ENCODE measurements around the gene CYFIP2.
A peak's percentile ranks its signal among the peaks of the same experiment; 100 is the strongest.

CYFIP2 gene

GRCh38 chr5:157289164-157289819 is 23.4 kb downstream of the CYFIP2 start:
- no peak for DNase-seq

GRCh38 chr5:157290156-157290980 is 24.4 kb downstream of the CYFIP2 start:
- DNase-seq, result no peak

DNA sequence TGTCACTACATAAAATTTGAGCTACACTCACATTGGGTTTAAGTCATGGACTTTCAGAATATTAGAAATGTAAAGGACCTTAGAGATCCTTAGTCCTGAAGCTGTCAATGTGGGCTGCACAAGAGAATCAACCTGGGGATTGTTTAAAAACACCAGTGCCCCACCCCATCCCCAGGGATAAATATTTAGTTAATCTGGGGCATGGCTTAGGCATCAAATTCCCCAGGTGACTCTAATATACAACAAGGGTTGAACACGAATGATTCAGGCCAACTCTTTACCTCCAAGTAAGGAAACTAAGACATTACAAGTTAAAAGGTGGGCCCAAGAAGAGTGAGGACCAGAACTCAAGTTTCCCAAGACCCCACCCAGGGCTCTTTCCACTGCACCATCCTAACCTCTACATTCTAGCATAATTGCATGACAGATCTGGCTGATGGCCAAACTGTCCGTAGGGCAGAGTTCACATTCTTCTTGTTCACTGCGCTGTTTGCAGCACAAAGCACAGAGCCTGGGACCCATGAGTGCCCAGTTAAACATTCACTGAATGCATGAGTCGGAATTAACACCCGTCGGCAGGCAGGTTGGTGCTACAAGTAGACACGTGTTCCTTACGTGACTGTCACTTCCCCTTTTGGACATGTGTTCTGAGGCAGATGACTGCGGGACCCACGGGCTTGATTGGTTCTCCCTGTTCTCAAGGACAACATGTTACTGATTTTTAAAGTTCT is 25.2 kb downstream of the CYFIP2 start:
- DNase-seq, result peak; percentile 46

DNA sequence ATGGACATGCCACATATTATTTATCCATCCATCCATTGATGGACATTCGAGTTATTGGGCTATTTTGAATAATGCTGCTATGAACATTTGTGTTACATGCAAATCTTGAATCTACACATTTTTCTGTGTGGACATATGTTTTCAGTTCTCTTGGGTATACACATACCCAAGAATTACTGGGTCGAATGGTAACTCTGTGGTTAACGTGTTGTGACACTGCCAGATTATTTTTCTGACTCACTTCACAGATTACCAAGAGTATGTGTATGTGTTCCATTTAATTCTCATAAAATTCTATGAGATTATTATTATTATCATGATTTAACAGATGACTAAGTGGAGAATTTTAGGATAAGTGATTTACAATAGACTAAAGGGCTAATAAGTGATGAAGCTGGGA is 26.7 kb downstream of the CYFIP2 start:
- DNase-seq, result no peak

GRCh38 chr5:157294407-157295091 is 28.6 kb downstream of the CYFIP2 start:
- no peak for DNase-seq

DNA sequence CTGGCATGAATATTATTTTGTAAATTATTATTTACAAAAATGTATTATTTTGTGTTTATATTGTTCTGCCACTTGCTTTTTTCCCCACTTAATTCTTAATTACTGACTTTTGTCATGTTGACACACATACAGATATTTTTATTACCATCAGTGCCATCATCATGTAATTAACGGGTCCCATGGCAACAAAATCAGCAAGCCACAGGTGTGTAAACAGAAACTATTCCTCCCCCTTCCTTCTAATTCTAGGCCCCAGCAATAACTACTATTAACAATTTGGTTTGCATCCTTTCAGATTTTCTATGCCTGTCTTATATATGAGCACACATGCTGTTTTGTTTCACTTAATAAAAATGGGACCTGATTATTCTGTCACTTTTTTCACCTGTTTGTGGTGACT is 29.3 kb downstream of the CYFIP2 start:
- DNase-seq, result no peak

GRCh38 chr5:157300564-157300963 is 34.6 kb downstream of the CYFIP2 start:
- no peak for DNase-seq

- no peak for DNase-seq
These were observed 35.1 kb downstream of the CYFIP2 start for GRCh38 chr5:157301066-157301465.

GRCh38 chr5:157303023-157303422 is 37.1 kb downstream of the CYFIP2 start:
- no peak for DNase-seq

DNA sequence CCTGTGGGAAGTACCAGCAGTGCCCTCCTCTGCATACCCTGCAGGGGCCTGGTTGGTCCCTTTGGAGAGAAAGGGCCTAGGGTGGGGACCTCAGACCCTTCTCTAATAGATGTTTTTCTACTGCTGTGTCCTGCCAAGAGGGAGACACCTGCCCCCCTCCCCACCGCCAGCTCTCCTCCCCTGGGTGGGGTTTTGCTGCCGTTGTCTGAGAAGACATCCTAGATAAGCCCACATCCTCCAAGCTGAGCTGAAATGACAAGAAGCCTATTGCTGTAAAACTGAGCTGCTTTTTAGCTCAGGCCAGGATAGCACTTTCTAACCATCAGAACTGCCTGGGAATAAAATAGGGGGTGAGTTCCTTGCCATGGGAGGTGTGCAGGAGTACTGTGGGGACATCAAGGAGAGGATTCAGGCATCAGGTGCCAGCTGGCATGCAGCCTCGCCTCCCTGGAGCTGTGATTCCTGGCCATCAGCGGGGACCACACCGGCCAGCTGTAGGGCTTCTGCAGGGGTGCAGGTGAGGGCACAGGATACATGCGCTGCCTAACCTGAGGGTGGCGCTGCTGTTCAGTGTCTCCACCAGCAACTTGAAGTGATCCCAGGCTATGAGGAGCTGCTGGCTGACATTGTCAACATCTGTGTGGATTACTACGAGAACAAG is 37.9 kb downstream of the CYFIP2 start:
- DNase-seq, result peak; percentile 59

- no peak for DNase-seq
These were observed 40.2 kb downstream of the CYFIP2 start for GRCh38 chr5:157306081-157306480.

- no peak for DNase-seq
These were observed 41.0 kb downstream of the CYFIP2 start for GRCh38 chr5:157306692-157307471.

DNA sequence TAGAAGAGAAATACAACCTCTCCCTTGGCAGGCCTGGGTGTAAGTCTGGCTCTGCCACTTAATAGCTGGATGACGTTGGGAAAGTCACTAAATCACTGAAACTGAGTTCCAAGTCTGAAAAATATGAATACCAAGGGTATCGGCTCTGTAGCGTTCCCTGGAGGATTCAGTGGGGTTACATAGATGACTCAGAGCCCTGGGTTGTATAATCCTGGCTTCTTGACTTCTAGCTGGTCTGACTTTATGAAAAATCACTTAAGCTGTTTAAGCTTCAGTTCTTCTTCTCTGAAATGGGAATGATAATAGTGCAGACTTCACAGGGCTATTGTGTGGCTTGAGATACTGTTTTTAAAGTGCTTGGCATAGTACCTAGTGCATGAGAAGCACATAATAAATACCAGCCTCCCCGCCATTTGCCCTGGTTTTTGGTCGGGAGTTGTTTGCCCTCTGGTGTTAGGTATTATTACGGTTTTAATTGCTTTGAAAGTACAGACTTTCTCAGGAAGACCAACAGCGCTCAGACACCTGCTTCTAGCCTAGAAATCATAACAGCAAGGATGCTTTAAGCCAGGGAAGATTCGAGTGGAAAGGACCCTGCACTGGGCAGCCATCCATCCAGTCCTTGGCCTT is 43.0 kb downstream of the CYFIP2 start:
- DNase-seq, result no peak

- no peak for DNase-seq
These were observed 43.9 kb downstream of the CYFIP2 start for GRCh38 chr5:157309796-157310195.

GRCh38 chr5:157311595-157311994 is 45.7 kb downstream of the CYFIP2 start:
- DNase-seq, result no peak

- DNase-seq, result peak; percentile 77
These were observed 46.6 kb downstream of the CYFIP2 start for GRCh38 chr5:157312492-157312891.

GRCh38 chr5:157322581-157322980 is 56.7 kb downstream of the CYFIP2 start:
- DNase-seq, result no peak

- DNase-seq, result no peak
These were observed 57.3 kb downstream of the CYFIP2 start for GRCh38 chr5:157323107-157323706.

- DNase-seq, result peak; percentile 38
These were observed 58.3 kb downstream of the CYFIP2 start for GRCh38 chr5:157324237-157324636.

- no peak for DNase-seq
These were observed 60.6 kb downstream of the CYFIP2 start for GRCh38 chr5:157326440-157327005.
